Ascending aorta (tissue), 2 donors: ENCODE results near the gene DTNB. TPM values are rescaled to one million over a fixed set of nuclear protein-coding genes. Genes with fewer than 3 reads are reported as not detected.

Experiments
- DNase-seq, 2 donors: peaks; one replicate each; pipeline ENCODE4 v3.0.0-alpha.2; 2019; ENCODE audit warnings: low spot score in 2 of 2
- H3K27ac ChIP-seq, 2 donors: fragments of 200-600 bp; sonication (generic); one replicate each; pipeline ENCODE4 v1.5.1; 2016 to 2017; ENCODE audit warnings: mild to moderate bottlenecking in 1 of 2
- H3K27me3 ChIP-seq: fragments of 200-600 bp; sonication (generic); one replicate; pipeline ENCODE4 v1.5.1; 2017
- H3K36me3 ChIP-seq, 2 donors: fragments of 200-600 bp; sonication (generic); one replicate each; pipeline ENCODE4 v1.5.1; 2016
- H3K4me1 ChIP-seq, 2 donors: fragments of 200-600 bp; sonication (generic); one replicate each; pipeline ENCODE4 v1.5.1; 2016 to 2017; ENCODE audit warnings: mild to moderate bottlenecking in 1 of 2
- H3K4me3 ChIP-seq, 2 donors: fragments of 200-600 bp; sonication (generic); one replicate each; pipeline ENCODE4 v1.5.1; 2016 to 2017; ENCODE audit warnings: mild to moderate bottlenecking in 1 of 2
- H3K9me3 ChIP-seq, 2 donors: fragments of 200-600 bp; sonication (generic); one replicate each; pipeline ENCODE4 v1.5.1; 2016
- CTCF ChIP-seq, 3 experiments: fragments of 200-600 bp in 2 of 3; fragments of 450-650 bp in 1 of 3; sonication (generic) in 2 of 3; IDR thresholded peaks; one replicate each; pipeline ENCODE4 v1.5.1; 2016 to 2019; ENCODE audit warnings: antibody characterized with exemption in 3 of 3, mild to moderate bottlenecking in 1 of 3, moderate library complexity in 1 of 3
- intact Hi-C: fragments of 100-400 bp; cut with DNase I; formaldehyde crosslinking; loops from one replicate; pipeline ENCODE4 v1.15.1; 2023
- total RNA-seq: library from RNA; depleted of rRNA; stranded (reverse); fragments of >200 nt; gene quantifications from one replicate; pipeline ENCODE4 v1.1.0, GENCODE V29; 2016

DTNB gene
- total RNA-seq, 1 donor from 2014 or later = 22.7 TPM

DNA sequence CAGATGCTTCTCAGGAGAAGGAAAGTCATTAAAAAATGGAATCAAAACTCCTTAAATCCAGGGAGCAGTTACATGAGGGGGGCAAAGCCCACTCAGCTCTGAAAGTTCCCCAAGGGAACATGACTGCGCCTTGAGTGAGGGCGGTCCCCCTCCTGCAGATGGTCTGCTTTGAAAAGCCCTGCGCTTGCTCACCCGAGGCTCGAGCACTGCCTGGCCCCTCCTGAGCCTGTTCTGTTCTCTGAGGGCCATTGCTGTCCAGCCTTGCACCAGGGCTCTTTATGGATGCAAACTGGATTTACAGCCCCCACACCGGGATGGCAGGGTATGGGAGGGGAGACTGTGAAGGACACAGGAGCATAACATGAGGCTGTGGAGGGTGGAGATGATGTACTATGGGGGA lies 293.8 kb downstream of the DTNB start:
- no peaks in the 10 kb centered on the region for H3K9me3 ChIP-seq
- H3K27me3 ChIP-seq = no peaks in the 10 kb centered on the region
- DNase-seq = no peak
- H3K4me1 ChIP-seq = peaks cover 4 to 9% of the 10 kb centered on the region in 2 donors
- TF ChIP-seq CTCF (IDR thresholded peaks at IDR 0.05) = no peak
- no peak overlapping the region for H3K27ac ChIP-seq
- H3K36me3 ChIP-seq = no peaks in the 10 kb centered on the region
- H3K4me3 ChIP-seq = no peak overlapping the region
- intact Hi-C loops = loop anchor here (5.0 kb wide), 1 partner anchor 72 kb away; no protein-coding TSS in a partner anchor

- Histone ChIP-seq H3K9me3 (no peaks in the 10 kb centered on the region), H3K4me1 (peaks cover 4 to 9% of the 10 kb centered on the region in 2 donors), H3K4me3 (no peak overlapping the region), H3K27ac (no peak overlapping the region), H3K36me3 (no peaks in the 10 kb centered on the region), H3K27me3 (no peaks in the 10 kb centered on the region)
- DNase-seq = no peak
- no peak for TF ChIP-seq CTCF (IDR thresholded peaks at IDR 0.05)
- intact Hi-C loops = loop anchor here (5.0 kb wide), 1 partner anchor 72 kb away; no protein-coding TSS in a partner anchor
Observed at GRCh38 chr2:25378731-25379490, 294.5 kb downstream of the DTNB start.

GRCh38 chr2:25377822-25378421 lies 295.5 kb downstream of the DTNB start:
- Histone ChIP-seq H3K4me1 (peaks cover 4 to 9% of the 10 kb centered on the region in 2 donors), H3K36me3 (no peaks in the 10 kb centered on the region), H3K9me3 (no peaks in the 10 kb centered on the region), H3K4me3 (no peak overlapping the region), H3K27me3 (no peaks in the 10 kb centered on the region), H3K27ac (no peak overlapping the region)
- no peak for DNase-seq
- no peak for TF ChIP-seq CTCF (IDR thresholded peaks at IDR 0.05)
- intact Hi-C loops = loop anchor here (2.0 to 5.0 kb wide), 2 partner anchors 71 to 125 kb away; no protein-coding TSS in a partner anchor

- intact Hi-C loops = loop anchor here (1.0 to 5.0 kb wide), 5 partner anchors 15 to 124 kb away; no protein-coding TSS in a partner anchor
- peak; percentile 76 to 88 (median 87) for TF ChIP-seq CTCF (IDR thresholded peaks at IDR 0.05)
- no peaks in the 10 kb centered on the region for H3K27me3 ChIP-seq
- peaks cover 4 to 9% of the 10 kb centered on the region in 2 donors for H3K4me1 ChIP-seq
- H3K9me3 ChIP-seq = no peaks in the 10 kb centered on the region
- H3K4me3 ChIP-seq = peak overlapping the region; percentile 9 to 52
- H3K36me3 ChIP-seq = no peaks in the 10 kb centered on the region
- DNase-seq = peak; percentile 57 to 92
- peak overlapping the region in 1 of 2 donors; percentile 24 for H3K27ac ChIP-seq
Observed at GRCh38 chr2:25376750-25377621, 296.4 kb downstream of the DTNB start.

GRCh38 chr2:25375989-25376545 lies 297.3 kb downstream of the DTNB start:
- Histone ChIP-seq H3K36me3 (no peaks in the 10 kb centered on the region), H3K27me3 (no peaks in the 10 kb centered on the region), H3K9me3 (no peaks in the 10 kb centered on the region), H3K4me3 (peak overlapping the region; percentile 9 to 52), H3K4me1 (peaks cover 4 to 9% of the 10 kb centered on the region in 2 donors), H3K27ac (peak overlapping the region in 1 of 2 donors; percentile 24)
- intact Hi-C loops = loop anchor here (1.0 to 5.0 kb wide), 5 partner anchors 14 to 123 kb away; no protein-coding TSS in a partner anchor
- TF ChIP-seq CTCF (IDR thresholded peaks at IDR 0.05) = no peak
- DNase-seq = no peak
